GM19455 (cell line): ENCODE measurements around the gene MYMX.
"Not testable (repeated sequence)": the region's sequence is repeated elsewhere in the genome, so short reads cannot be mapped to it uniquely, and the experiment has no call there.

Source experiments
- ATAC-seq: cut with Tn5 transposase; IDR thresholded peaks from one replicate; pipeline ENCODE4 v1.9.1; 2021; ENCODE audit not compliant: unreplicated experiment

MYMX gene

DNA sequence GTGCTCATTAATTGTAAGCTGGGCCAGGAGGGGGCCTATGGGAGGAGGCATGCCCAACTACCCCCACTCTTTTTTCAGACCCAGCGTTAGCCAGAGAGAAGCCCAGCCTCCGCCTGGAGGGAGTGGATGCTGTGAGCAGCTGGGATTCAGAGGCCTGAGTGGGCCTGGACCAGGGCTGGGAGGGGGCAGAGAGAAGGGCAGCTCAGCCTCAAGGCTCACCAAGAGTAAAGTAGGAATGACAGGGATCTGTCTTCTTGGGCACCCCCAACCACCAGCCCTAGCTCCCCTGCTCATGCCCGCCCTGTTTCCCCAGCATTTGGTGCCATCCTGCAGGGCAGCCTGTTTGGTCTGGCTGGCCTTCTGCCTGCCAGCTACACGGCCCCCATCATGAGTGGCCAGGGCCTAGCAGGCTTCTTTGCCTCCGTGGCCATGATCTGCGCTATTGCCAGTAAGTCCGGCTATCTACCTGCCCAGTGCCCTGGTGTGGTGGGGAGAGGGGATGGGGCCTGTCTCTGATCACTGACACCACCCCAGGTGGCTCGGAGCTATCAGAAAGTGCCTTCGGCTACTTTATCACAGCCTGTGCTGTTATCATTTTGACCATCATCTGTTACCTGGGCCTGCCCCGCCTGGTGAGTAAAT is 13.4 kb downstream of the MYMX start:
- no peak for ATAC-seq

DNA sequence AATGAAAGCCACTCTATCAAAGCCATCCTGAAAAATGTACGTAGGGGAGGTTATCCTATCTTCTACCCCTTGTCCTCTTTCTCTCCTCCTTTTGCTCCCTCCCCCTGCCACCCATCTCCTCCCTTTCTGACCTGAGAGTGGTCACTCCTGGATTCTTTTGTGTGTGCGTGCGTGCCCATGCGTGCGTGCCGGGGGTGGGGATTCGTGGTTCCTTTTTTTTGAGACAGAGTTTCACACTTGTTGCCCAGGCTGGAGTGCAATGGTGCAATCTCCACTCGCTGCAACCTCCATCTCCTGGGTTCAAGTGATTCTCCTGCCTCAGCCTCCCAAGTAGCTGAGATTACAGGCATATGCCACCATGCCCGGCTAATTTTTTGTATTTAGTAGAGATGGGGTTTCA is 14.7 kb downstream of the MYMX start:
- ATAC-seq, result not testable (repeated sequence)

DNA sequence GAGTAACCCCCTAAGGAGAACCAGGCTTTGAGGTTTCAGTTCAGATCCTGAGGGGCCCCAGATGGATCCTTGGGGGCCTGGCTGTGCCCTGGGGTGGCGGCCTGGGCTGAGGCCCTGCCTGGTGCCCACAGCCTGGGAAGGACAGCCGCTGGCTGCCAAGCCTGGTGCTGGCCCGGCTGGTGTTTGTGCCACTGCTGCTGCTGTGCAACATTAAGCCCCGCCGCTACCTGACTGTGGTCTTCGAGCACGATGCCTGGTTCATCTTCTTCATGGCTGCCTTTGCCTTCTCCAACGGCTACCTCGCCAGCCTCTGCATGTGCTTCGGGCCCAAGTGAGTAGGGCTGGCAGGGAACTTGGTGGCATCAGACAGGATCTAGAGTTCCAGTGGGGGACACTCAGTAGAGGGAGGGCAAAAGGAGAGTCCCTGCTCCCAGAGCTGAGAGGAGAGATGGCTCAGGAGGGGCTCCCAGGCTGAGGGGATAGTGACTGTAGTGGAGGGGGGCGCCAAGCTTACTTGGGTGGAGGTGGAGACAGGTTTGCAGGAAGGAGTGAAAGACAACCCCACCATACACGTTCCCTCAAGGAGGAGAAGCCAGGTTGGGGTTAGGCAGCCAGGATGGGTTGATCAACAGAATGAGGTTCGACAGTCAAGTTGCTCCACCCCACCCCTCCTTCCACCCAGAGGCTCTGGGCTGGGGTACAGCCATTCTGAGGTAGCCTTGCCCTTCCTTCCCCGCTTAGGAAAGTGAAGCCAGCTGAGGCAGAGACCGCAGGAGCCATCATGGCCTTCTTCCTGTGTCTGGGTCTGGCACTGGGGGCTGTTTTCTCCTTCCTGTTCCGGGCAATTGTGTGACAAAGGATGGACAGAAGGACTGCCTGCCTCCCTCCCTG is 16.2 kb downstream of the MYMX start:
- ATAC-seq, result no peak

DNA sequence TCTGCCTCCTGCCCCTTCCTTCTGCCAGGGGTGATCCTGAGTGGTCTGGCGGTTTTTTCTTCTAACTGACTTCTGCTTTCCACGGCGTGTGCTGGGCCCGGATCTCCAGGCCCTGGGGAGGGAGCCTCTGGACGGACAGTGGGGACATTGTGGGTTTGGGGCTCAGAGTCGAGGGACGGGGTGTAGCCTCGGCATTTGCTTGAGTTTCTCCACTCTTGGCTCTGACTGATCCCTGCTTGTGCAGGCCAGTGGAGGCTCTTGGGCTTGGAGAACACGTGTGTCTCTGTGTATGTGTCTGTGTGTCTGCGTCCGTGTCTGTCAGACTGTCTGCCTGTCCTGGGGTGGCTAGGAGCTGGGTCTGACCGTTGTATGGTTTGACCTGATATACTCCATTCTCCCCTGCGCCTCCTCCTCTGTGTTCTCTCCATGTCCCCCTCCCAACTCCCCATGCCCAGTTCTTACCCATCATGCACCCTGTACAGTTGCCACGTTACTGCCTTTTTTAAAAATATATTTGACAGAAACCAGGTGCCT is 16.9 kb downstream of the MYMX start:
- no peak for ATAC-seq

DNA sequence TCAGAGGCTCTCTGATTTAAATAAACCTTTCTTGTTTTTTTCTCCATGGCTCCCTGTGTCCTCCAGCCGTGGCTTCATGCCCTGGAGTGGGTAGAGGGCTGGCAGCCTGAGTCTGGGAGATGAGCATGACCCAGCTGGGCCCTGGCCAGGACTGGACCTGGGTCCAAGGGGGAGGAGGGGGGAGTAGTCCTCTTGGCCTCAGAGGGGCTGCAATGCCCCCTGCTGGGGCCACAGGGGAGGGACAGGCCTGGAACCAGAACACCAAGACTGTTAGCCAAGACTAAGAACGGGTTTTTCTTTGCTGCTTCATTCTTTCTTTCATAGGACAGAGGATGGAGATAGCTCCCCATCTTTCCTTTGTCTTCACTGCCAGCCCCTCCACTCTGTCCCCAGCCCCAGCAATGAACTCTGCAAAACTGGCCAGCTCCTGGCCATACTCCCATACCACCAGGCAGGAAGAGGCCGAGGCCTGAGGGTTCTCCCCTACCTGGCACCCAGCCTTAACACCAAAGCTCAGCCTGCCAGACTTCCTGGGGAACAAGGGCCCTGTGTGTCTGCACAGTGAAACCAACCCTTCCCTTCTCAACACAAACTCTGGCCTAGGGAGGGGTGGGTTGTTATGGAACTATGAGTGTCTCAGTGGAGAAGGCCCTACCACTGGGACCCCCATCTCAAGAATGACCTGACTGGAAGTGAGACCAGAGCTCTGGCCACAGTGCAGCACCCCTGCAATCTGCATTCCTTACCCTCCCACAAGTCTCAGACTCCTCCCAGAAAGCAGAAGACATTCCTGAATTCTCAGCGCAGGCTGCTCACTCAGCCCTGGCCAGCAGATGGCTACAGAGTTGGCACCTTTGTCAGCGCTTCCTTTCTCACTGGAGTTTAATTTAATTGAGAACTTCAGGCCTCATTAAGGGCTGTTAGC is 17.6 kb downstream of the MYMX start:
- no peak for ATAC-seq

DNA sequence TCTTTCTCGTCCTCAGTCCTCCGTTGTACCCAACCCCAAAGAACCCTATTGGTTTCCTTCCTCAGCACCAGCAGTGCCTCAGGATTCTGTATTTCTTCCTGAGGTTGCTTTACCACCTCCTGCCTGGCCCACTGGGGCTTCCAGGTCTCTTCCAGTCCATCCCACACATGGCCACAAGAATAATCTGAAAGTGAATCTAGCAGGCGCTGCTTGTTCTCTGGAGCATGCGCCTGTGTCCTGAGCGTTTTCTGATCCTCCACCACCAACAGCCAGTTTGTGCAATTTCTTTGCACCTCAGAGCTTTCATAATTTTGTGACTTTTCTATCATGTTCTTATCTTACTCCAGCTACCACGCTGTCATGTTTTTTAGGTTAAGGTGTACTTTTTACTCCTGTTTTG is 18.5 kb downstream of the MYMX start:
- ATAC-seq, result no peak

DNA sequence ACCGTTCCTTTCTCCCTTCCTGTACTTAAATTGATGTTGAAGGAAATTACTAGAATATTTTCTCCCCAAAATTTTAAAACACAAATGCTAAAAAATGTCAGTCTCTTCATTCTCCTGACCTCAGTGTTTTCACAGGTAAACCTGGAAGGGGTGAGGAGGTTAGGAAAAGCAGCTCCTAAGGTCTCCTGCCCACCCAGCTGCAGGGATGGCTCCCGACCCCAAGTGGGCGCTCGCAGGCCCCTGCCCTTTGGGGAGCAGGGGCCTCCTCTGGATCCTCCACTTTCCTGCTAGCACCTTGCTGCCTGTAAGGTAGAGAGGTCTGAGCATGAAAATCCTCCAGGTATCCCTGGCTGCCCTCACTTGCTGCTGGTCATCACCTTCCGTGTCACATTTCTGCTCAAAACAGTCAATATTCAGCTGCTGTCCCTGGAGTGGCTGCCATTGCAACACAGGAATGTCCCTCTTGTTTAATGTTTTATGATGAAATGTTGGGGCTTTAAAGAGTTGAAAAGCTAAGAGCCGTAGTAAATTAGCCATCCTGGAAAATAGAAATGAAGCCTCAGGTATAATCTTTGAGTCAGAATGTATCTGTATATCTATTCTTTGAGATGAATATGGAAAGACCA is 19.3 kb downstream of the MYMX start:
- ATAC-seq, result no peak

DNA sequence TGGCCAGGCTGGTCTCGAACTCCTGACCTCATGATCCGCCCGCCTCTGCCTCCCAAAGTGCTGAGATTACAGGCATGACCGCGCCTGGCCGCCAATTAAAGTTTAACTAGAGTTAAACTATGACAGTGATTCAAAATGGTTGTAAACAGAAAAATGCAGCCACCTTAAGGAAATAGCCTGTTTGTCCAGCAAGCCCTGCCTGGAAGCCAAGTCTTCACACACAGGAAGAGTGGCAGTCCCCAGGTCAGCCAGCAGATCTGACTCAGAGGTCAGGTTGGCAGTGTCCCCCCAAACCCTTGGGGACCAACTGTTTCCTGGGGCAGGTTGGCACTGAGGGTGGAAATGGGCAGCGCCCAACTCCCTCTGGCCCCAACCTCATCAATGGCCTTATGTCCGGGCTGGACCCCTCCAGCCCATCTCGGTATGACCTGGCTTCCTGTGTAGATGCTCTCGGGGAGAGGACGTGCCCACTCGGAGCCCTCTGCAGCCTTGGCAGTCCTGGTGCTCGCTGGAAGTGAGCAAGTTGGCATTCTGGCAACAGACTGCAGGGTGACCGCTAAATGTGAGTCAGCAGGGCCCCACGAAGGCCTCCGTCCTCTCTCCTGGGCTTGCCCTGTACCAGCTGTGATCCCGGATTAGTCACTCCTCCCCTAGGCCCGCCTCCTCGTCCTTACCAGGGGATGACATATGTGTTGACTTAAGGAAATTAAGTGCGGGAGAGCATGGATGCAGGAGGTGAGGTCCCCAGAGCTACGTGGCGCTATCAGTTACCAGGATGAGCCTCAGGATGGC is 20.5 kb downstream of the MYMX start:
- peak; percentile 52 for ATAC-seq

DNA sequence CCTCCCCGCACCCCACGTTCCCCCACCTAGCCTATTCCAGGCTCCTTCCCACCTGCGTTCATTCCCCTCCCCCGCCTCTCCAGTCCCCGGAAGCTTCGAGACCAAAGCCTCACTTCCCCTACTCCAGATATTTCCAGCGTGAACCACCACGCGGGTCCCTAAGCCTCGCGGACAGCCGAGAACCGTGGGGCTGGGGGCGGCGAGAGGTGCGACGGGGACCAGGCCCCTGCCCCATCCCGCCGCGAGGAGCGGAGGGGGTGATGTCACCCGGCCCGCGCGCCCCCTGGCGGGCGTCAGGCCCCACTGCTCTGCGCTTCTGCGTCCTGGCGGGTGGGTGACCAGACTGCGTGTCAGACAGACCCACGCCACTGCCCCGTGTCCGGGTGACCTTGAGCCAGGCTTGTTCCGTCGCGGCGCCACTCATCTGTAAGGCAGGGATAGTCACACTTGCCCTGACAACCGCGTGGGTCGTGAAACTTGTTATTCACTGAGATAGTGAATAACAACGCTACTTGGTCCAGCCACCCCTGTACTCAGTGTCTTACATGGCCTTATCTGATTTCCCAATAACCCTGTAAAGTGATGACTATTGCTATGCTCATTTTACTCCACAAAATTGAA is 21.2 kb downstream of the MYMX start:
- peak; percentile 81 for ATAC-seq

DNA sequence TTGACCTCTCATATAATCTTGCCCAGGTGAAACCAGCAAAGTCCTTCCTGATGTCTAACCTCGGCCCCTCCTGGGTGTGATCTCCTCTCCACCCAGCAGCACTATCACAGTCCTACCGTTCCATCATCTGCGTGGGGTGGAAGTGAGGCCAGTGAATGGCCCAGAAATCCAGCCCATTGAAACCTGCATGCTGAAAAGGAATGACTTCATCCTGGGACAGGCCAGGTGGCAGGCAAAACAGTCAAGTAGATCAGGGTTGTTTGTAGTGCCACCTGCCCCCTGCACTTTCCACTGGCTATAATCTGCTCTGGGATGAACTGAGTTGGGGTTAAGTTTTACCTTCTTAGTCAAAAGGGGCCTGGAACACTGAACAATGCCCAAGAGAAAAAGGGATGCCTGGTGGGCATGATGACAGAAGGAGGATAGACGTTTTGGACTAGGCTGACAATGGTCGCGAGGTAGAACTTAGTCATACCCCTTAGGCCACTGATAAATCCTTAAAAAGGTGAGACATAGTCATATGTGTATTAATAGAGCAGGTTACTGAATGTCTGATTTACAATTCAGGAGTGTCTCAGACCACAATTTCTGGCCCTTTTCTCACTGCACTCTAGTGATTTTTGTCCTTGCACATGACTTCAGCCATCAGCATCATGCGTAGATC is 22.1 kb downstream of the MYMX start:
- ATAC-seq, result no peak

DNA sequence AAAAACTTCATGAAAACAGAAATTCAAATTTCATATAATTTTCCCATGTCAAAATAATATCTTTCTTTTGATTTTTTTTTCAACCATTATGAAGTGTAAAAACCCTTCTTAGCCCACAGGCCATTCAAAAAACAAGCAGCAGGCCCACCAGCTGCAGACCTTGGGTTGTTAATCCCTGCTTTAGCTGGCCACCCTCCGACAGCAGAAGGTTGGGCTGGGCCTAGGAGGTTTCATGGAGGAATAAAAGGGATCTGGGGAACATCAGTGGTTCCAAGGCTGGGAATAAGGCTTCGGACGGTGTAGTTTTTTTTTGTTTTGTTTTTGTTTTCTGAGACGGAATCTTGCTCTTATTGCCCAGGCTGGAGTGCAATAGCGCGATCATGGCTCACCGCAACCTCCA is 26.6 kb downstream of the MYMX start:
- no peak for ATAC-seq

DNA sequence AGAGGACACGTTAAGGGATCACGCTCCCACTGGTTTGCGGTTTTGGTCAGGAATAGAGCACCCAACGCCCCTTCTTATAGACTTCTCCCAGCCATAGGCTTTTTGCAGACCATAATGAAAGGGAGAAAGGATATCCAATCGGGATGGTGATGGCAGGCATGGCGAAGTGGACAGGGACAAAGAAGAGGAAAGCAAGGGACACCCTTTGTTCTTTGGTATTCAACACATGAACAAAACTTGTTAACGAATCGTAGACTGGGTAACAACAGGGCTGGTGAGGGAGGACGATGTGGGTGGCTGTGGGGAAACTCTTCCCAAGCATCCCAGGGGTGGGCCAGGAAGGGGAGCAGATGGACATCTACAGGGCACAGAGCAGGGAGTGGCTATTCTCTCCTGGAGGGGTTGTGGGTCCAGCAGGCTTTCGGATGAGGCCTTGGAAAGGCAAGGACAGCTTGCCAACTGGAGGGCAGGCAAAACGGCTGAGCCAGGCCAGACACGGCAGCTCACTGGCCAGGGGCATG is 28.7 kb downstream of the MYMX start:
- no peak for ATAC-seq

DNA sequence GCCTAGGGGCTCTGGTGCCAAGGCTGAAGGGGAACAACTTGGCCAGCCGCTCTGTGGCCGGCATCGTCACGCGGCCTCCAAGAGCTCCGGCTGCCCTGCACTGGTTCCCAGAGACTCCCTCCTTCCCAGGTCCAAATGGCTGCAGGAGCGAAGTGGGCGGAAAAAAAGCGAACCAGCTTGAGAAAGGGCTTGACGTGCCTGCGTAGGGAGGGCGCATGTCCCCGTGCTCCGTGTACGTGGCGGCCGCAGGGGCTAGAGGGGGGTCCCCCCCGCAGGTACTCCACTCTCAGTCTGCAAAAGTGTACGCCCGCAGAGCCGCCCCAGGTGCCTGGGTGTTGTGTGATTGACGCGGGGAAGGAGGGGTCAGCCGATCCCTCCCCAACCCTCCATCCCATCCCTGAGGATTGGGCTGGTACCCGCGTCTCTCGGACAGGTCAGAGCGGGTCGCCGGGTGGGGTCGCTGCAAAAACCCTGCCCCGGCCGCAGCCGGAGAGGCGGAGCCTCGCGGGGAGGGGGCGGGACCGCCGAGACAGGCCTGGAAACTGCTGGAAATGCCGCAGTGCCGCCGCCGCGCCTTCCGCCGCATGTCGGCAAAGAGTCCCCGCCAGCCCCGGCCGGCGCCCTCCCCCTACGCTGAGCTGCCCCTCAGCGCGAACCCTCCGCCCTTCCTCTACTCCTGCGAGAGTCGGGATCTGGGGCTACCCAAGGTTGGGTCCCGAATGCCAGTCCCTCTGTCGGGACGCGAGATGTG is 29.4 kb downstream of the MYMX start:
- peak; percentile 52 for ATAC-seq

DNA sequence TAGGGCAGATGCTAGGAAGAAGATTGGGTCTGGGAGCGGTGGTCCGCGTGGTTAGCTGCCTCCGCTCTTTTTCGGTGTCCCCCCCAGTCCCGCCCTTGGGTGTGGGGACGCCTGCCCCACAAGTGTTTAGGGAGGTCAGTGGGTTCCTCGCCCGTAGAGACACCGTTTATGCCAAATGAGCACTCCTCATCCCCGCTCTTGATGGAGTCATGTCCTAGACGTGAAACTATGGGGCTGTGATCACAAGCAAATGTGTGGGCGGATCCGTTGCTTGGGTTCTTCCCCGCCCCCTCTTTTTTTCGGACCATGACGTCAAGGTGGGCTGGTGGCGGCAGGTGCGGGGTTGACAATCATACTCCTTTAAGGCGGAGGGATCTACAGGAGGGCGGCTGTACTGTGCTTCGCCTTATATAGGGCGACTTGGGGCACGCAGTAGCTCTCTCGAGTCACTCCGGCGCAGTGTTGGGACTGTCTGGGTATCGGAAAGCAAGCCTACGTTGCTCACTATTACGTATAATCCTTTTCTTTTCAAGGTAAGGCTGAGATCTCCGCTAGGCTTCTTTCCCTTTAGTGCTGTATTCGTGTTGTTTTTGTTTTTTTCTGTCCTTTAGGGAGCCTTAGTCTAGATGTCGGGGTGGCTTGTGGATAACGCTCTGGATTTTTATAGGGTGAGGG is 30.1 kb downstream of the MYMX start, which contains the start of gene HSP90AB1:
Gene HSP90AB1 (plus strand): TSS at position 439 of the 675 bp plus-strand sequence. CDS start 1,529 bp downstream, outside the sequence.
- peak; percentile 68 for ATAC-seq

DNA sequence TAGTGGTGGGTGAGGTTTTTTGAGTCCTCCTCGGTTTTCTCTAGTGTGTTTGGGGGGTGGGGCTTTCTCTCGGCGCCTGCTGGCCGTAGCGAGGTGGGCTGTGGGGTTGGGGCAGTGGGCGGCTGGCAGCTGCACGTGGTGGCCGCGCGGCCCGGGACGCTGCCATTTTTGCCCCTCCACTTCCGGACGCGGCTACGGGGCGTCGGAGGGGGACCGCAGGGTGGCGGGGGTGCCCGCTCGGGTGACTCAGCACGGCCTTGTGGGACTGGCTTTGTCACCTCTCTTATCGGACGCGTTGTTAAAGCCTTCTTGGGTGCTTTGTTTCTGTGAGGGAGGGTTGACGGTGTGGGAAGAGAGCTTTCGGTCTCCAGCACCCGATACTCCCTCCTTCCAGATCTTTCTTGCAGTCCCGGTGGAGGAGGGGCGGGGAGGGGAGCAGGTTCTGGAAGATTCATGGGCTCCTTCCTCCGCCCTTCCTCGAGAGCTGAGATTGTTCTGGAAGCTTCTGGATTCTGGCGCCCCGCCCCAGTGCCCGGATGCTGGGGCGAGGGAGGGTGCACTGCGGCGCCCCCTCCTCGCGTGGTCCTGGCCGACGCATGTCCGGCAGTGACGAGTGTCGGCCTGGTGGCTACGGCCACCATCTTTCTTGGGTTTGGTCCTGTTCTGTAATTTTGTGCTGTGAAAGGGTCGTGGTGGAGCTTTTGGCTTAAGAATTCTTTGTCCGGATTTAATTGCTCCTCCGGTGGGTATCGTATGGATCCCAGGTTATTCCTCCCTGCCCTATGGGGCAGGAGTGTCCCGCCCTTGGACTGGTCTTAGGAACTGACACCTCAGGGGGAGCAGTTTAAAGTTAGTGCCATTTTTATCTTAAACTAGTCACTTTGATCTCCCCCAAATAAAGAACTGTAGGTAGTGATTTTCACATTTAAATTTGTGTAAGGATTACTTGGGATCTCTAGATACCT is 30.9 kb downstream of the MYMX start:
- peak; percentile 28 for ATAC-seq

DNA sequence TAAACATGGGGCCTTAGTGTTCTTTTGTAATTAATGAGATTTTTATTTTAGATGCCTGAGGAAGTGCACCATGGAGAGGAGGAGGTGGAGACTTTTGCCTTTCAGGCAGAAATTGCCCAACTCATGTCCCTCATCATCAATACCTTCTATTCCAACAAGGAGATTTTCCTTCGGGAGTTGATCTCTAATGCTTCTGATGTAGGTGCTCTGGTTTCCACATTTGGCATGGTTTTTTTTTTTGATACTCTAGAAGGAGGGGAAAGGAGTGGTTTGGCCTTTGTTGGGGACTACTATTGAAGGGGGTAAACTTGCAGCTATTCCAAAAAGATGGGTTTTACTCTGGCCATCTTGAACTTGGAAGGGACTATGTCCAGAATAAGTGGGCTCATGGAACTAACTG is 31.9 kb downstream of the MYMX start:
- no peak for ATAC-seq
